Transverse colon (tissue), 3 donors: ENCODE measurements around the gene RBM44.

Experiments
- POLR2A ChIP-seq: fragments of 450-650 bp; IDR thresholded peaks from one replicate; pipeline ENCODE4 v1.6.1; 2016; ENCODE audit warnings: antibody characterized with exemption, mild to moderate bottlenecking, moderate library complexity
- TF ChIP-seq, protein P1 (sequence below), 5 experiments: fragments of 200-600 bp in 3 of 5; fragments of 450-650 bp in 2 of 5; sonication (generic) in 3 of 5; IDR thresholded peaks; 1 replicate in 2 of 5; 2 replicates in 3 of 5; pipeline ENCODE4 v1.5.1; 2016 to 2017; ENCODE audit warnings: antibody characterized with exemption in 5 of 5, inconsistent platforms in 3 of 5, mild to moderate bottlenecking in 2 of 5, moderate library complexity in 1 of 5

GRCh38 chr2:237790353-237790752, 8.2 kb upstream of the RBM44 start:
- no peak for TF ChIP-seq POLR2A
- TF ChIP-seq, protein P1, sequence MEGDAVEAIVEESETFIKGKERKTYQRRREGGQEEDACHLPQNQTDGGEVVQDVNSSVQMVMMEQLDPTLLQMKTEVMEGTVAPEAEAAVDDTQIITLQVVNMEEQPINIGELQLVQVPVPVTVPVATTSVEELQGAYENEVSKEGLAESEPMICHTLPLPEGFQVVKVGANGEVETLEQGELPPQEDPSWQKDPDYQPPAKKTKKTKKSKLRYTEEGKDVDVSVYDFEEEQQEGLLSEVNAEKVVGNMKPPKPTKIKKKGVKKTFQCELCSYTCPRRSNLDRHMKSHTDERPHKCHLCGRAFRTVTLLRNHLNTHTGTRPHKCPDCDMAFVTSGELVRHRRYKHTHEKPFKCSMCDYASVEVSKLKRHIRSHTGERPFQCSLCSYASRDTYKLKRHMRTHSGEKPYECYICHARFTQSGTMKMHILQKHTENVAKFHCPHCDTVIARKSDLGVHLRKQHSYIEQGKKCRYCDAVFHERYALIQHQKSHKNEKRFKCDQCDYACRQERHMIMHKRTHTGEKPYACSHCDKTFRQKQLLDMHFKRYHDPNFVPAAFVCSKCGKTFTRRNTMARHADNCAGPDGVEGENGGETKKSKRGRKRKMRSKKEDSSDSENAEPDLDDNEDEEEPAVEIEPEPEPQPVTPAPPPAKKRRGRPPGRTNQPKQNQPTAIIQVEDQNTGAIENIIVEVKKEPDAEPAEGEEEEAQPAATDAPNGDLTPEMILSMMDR (IDR thresholded peaks at IDR 0.05) = no peak
